ENCODE measurements around the gene RMI2. TPM values are rescaled to one million over a fixed set of nuclear protein-coding genes. Genes with fewer than 3 reads are reported as not detected.

The RMI2 gene
- total RNA-seq, 1 donor from 2014 or later: 10.5 TPM

DNA sequence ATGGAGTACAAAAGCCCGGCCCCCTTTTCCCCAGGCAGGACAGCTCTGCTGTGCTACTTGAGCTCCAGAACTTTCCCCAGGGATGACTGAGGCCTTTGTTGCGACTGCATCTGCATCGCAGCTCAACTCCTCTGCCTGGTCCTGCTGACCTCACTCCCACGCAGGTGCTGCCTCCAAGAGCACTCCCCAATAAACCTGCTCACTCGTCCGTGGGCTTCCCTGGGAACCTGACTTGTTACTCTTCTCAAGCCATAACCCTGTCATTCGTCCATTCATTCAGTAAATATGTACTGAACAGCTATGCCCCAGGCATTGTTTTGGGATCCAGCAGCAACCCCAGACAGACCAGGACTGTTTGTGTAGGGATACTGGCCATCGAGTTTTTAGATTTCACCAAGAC is 11.6 kb upstream of the RMI2 start:
- H3K4me1 Mint-ChIP-seq (ENCODE audit: unreplicated experiment): peaks cover 6% of the 10 kb centered on the region
- TF ChIP-seq, protein P1, sequence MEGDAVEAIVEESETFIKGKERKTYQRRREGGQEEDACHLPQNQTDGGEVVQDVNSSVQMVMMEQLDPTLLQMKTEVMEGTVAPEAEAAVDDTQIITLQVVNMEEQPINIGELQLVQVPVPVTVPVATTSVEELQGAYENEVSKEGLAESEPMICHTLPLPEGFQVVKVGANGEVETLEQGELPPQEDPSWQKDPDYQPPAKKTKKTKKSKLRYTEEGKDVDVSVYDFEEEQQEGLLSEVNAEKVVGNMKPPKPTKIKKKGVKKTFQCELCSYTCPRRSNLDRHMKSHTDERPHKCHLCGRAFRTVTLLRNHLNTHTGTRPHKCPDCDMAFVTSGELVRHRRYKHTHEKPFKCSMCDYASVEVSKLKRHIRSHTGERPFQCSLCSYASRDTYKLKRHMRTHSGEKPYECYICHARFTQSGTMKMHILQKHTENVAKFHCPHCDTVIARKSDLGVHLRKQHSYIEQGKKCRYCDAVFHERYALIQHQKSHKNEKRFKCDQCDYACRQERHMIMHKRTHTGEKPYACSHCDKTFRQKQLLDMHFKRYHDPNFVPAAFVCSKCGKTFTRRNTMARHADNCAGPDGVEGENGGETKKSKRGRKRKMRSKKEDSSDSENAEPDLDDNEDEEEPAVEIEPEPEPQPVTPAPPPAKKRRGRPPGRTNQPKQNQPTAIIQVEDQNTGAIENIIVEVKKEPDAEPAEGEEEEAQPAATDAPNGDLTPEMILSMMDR (IDR thresholded peaks at IDR 0.05; ENCODE audit: unreplicated experiment): no peak
- H3K9me3 Mint-ChIP-seq (ENCODE audit: unreplicated experiment): no peaks in the 10 kb centered on the region
- H3K36me3 Mint-ChIP-seq (ENCODE audit: low read depth, unreplicated experiment): no peaks in the 10 kb centered on the region
- no peak overlapping the region for H3K27ac Mint-ChIP-seq (ENCODE audit: unreplicated experiment)
- DNase-seq (ENCODE audit: low spot score): no peak
- no peak overlapping the region for H3K4me3 Mint-ChIP-seq (ENCODE audit: unreplicated experiment)
- H3K27me3 Mint-ChIP-seq (ENCODE audit: unreplicated experiment): peaks cover 1% of the 10 kb centered on the region

DNA sequence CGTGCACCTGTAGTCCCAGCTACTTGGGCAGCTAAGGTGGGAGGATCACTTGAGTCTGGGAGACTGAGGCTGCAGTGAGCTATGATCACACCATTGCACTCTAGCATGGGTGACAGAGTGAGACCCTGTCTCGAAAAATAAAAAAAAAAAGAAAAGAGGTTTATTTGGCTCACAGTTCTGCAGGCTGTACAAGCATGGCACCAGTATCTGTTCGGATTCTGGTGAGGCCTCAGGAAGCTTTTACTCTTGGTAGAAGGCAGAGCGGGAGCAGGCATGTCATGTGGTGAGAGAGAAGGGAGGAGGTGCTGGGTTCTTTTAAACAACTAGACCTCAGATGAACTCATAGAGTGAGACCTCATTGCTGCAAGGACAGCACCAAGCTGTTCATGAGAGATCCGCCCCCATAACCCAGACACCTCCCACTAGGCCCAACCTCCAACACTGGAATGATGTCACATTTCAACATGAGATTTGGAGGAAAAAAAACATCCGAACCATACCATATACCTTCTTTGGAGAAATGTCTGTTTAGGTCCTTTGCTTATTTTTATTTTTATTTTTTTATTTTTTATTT is 10.3 kb upstream of the RMI2 start:
- TF ChIP-seq, protein P1 (IDR thresholded peaks at IDR 0.05; ENCODE audit: unreplicated experiment): no peak
- Mint-ChIP-seq H3K9me3 (ENCODE audit: unreplicated experiment) (no peaks in the 10 kb centered on the region), H3K27ac (ENCODE audit: unreplicated experiment) (no peak overlapping the region), H3K36me3 (ENCODE audit: low read depth, unreplicated experiment) (no peaks in the 10 kb centered on the region), H3K27me3 (ENCODE audit: unreplicated experiment) (peaks cover 1% of the 10 kb centered on the region), H3K4me1 (ENCODE audit: unreplicated experiment) (no peaks in the 10 kb centered on the region), H3K4me3 (ENCODE audit: unreplicated experiment) (no peak overlapping the region)
- no peak for DNase-seq (ENCODE audit: low spot score)

GRCh38 chr16:11339075-11339474 is 6.2 kb upstream of the RMI2 start:
- TF ChIP-seq, protein P1 (IDR thresholded peaks at IDR 0.05; ENCODE audit: unreplicated experiment): no peak
- H3K4me1 Mint-ChIP-seq (ENCODE audit: unreplicated experiment): no peaks in the 10 kb centered on the region
- no peaks in the 10 kb centered on the region for H3K9me3 Mint-ChIP-seq (ENCODE audit: unreplicated experiment)
- no peak for DNase-seq (ENCODE audit: low spot score)
- no peaks in the 10 kb centered on the region for H3K36me3 Mint-ChIP-seq (ENCODE audit: low read depth, unreplicated experiment)
- peaks cover 6% of the 10 kb centered on the region for H3K27me3 Mint-ChIP-seq (ENCODE audit: unreplicated experiment)
- no peak overlapping the region for H3K4me3 Mint-ChIP-seq (ENCODE audit: unreplicated experiment)
- H3K27ac Mint-ChIP-seq (ENCODE audit: unreplicated experiment): no peak overlapping the region

GRCh38 chr16:11340710-11341109 is 4.5 kb upstream of the RMI2 start:
- TF ChIP-seq, protein P1 (IDR thresholded peaks at IDR 0.05; ENCODE audit: unreplicated experiment): no peak
- Mint-ChIP-seq H3K4me1 (ENCODE audit: unreplicated experiment) (no peaks in the 10 kb centered on the region), H3K9me3 (ENCODE audit: unreplicated experiment) (no peaks in the 10 kb centered on the region), H3K27ac (ENCODE audit: unreplicated experiment) (no peak overlapping the region), H3K4me3 (ENCODE audit: unreplicated experiment) (no peak overlapping the region), H3K36me3 (ENCODE audit: low read depth, unreplicated experiment) (no peaks in the 10 kb centered on the region), H3K27me3 (ENCODE audit: unreplicated experiment) (peaks cover 6% of the 10 kb centered on the region)
- DNase-seq (ENCODE audit: low spot score): no peak

- TF ChIP-seq, protein P1 (IDR thresholded peaks at IDR 0.05; ENCODE audit: unreplicated experiment): no peak
- Mint-ChIP-seq H3K27ac (ENCODE audit: unreplicated experiment) (no peak overlapping the region), H3K9me3 (ENCODE audit: unreplicated experiment) (no peaks in the 10 kb centered on the region), H3K4me3 (ENCODE audit: unreplicated experiment) (no peak overlapping the region), H3K27me3 (ENCODE audit: unreplicated experiment) (peaks cover 6% of the 10 kb centered on the region), H3K36me3 (ENCODE audit: low read depth, unreplicated experiment) (no peaks in the 10 kb centered on the region), H3K4me1 (ENCODE audit: unreplicated experiment) (no peaks in the 10 kb centered on the region)
- DNase-seq (ENCODE audit: low spot score): no peak
These were observed 3.9 kb upstream of the RMI2 start for GRCh38 chr16:11341371-11341770.
